ENCODE measurements around the gene EPG5. TPM values are rescaled to one million over a fixed set of nuclear protein-coding genes. Genes with fewer than 3 reads are reported as not detected.

EPG5 gene
- total and polyA plus RNA-seq, 2 of the 4 experiments (the other 2 are of a cell fraction): 37.3 to 114 TPM

- TF ChIP-seq BHLHE40 (IDR thresholded peaks at IDR 0.05; ENCODE audit: low read depth, low read length) (no peak), POLR2A (IDR thresholded peaks at IDR 0.05; ENCODE audit: low read depth, low read length) (no peak)
Measured at GRCh38 chr18:45874491-45875184, 92.5 kb downstream of the EPG5 start (continued).

GRCh38 chr18:45871431-45872084 lies 95.6 kb downstream of the EPG5 start:
- Histone ChIP-seq H2BK15ac (ENCODE audit: low read depth, low read length) (peak overlapping the region; percentile 23; the same call in 1 of the 3 replicates), H3K4ac (ENCODE audit: low read depth, low read length) (peak overlapping the region; percentile 28; the same call in 1 of the 2 replicates), H4K20me1 (ENCODE audit: insufficient read depth, low read length) (no peaks in the 10 kb centered on the region), H3K4me2 (ENCODE audit: low read depth, low read length) (no peak overlapping the region; the same call in 1 of the 2 replicates), H3K4me3 (ENCODE audit: insufficient read depth, low read depth, low read length) (no peak overlapping the region), H3K9ac (ENCODE audit: low read depth, low read length) (no peak overlapping the region), H2AK5ac (ENCODE audit: low read depth, low read length) (peak overlapping the region; percentile 23; the same call in 1 of the 2 replicates), H3K9me3 (ENCODE audit: control insufficient read depth, insufficient read depth, low read length) (peaks cover 2% of the 10 kb centered on the region; the same call in 1 of the 2 replicates), H2BK5ac (ENCODE audit: low read depth, low read length, poor library complexity, severe bottlenecking) (peak overlapping the region; percentile 65), H3K27ac (ENCODE audit: insufficient read depth, low read length) (no peak overlapping the region), H3K4me1 (ENCODE audit: control insufficient read depth, insufficient read depth, low read length) (peaks cover 4% of the 10 kb centered on the region; the same call in 1 of the 2 replicates), H3K14ac (replicated peaks; ENCODE audit: low read depth, low read length) (peak overlapping the region; percentile 5; the same call in 1 of the 2 replicates), H4K91ac (ENCODE audit: insufficient read depth, low read depth, low read length) (no peak overlapping the region), H2BK120ac (ENCODE audit: low read depth, low read length) (peak overlapping the region; percentile 44), H2AFZ (replicated peaks; ENCODE audit: low read length, poor library complexity) (no peak overlapping the region), H4K8ac (ENCODE audit: low read depth in 2 of 2, low read length in 2 of 2) (peak overlapping the region in 1 of 2 experiments; percentile 55; a peak in 2 of 4 replicates), H3K23ac (ENCODE audit: low read depth, low read length) (no peak overlapping the region), H4K5ac (ENCODE audit: low read depth, low read length) (no peak overlapping the region), H3K9me1 (ENCODE audit: insufficient read depth, low read length) (peaks cover 7% of the 10 kb centered on the region; the same call in 1 of the 2 replicates), H2BK20ac (ENCODE audit: low read depth, low read length) (0 out of 2 replicates have a peak overlapping the region, but pooled peaks have one; percentile 4), H3K79me1 (ENCODE audit: low read depth in 1 of 2, low read length in 2 of 2) (peaks cover 20 to 42% of the 10 kb centered on the region in 2 experiments), H3K36me3 (ENCODE audit: control insufficient read depth, insufficient read depth, low read length) (peaks cover 28% of the 10 kb centered on the region), H3K18ac (ENCODE audit: low read depth, low read length) (peak overlapping the region; percentile 4; the same call in 1 of the 2 replicates), H3K56ac (ENCODE audit: extremely low read depth, insufficient read depth, low read length) (no peak overlapping the region), H2AK9ac (replicated peaks; ENCODE audit: low read depth, low read length, poor library complexity) (no peak overlapping the region), H3K27me3 (ENCODE audit: control insufficient read depth, insufficient read depth, low read length) (no peaks in the 10 kb centered on the region)
- ATAC-seq (ENCODE audit: low read depth) (peak; percentile 48), DNase-seq (peak; percentile 34)
- ChIA-PET POLR2A (ENCODE audit: unreplicated experiment) (no interaction called here), CTCF (no interaction called here)
- WGBS, 2 experiments (ENCODE audit: extremely low coverage in 2 of 2, insufficient read length in 1 of 2): no CpG with 5 or more reads among the region's 5 CpGs
- dilution Hi-C loops (cut with HindIII; ENCODE audit: low sequenced_read_pairs, unreplicated experiment): no loop called here
- intact Hi-C loops (cut with micrococcal nuclease): no loop called here
- no TSS peak for BruUV-seq (replicated peaks)
- in situ Hi-C loops (cut with MboI; ENCODE audit: low sequenced_read_pairs): no loop called here
- TF ChIP-seq BHLHE40 (IDR thresholded peaks at IDR 0.05; ENCODE audit: low read depth, low read length) (no peak), MXI1 (IDR thresholded peaks at IDR 0.05; ENCODE audit: borderline replicate concordance, low read depth, low read length) (no peak), ELK1 (IDR thresholded peaks at IDR 0.05; ENCODE audit: borderline replicate concordance, low read depth, low read length) (no peak), CEBPB (IDR thresholded peaks at IDR 0.05; ENCODE audit: low read depth, low read length) (peak; percentile 83), CTCF (conservative IDR thresholded peaks at IDR 0.05; ENCODE audit: low read depth, low read length) (no peak)

Measured in IMR-90 (cell line).